ENCODE measurements around the gene KCNIP1. TPM values are rescaled to one million over a fixed set of nuclear protein-coding genes. Genes with fewer than 3 reads are reported as not detected.

Gene KCNIP1
- total RNA-seq, 1 donor from 2014 or later: 14.5 TPM

- no peak for DNase-seq
Measured at GRCh38 chr5:170644501-170644900, 140.7 kb downstream of the KCNIP1 start.

GRCh38 chr5:170648541-170648940, 144.7 kb downstream of the KCNIP1 start:
- DNase-seq: no peak

- no peak for DNase-seq
Measured at GRCh38 chr5:170650850-170651249, 147.0 kb downstream of the KCNIP1 start.

- no peak for DNase-seq
Measured at GRCh38 chr5:170651604-170652277, 147.9 kb downstream of the KCNIP1 start.

GRCh38 chr5:170655476-170655875, 151.7 kb downstream of the KCNIP1 start:
- DNase-seq: no peak

- DNase-seq: no peak
Measured at GRCh38 chr5:170655920-170656319, 152.1 kb downstream of the KCNIP1 start.

GRCh38 chr5:170656346-170656745, 152.5 kb downstream of the KCNIP1 start:
- DNase-seq: no peak

- no peak for DNase-seq
Measured at GRCh38 chr5:170660531-170660930, 156.7 kb downstream of the KCNIP1 start.

GRCh38 chr5:170662966-170663365, 159.1 kb downstream of the KCNIP1 start:
- no peak for DNase-seq

- no peak for DNase-seq
Measured at GRCh38 chr5:170678811-170679210, 175.0 kb downstream of the KCNIP1 start.

GRCh38 chr5:170681013-170681433, 177.2 kb downstream of the KCNIP1 start:
- DNase-seq: no peak

- no peak for DNase-seq
Measured at GRCh38 chr5:170691657-170692056, 187.8 kb downstream of the KCNIP1 start.

GRCh38 chr5:170693701-170694100, 189.9 kb downstream of the KCNIP1 start:
- no peak for DNase-seq

GRCh38 chr5:170694911-170695310, 191.1 kb downstream of the KCNIP1 start:
- DNase-seq: no peak

GRCh38 chr5:170697031-170697430, 193.2 kb downstream of the KCNIP1 start:
- DNase-seq: no peak

- no peak for DNase-seq
Measured at GRCh38 chr5:170700503-170700902, 196.7 kb downstream of the KCNIP1 start.

- no peak for DNase-seq
Measured at GRCh38 chr5:170701334-170701733, 197.5 kb downstream of the KCNIP1 start.

- DNase-seq: no peak
Measured at GRCh38 chr5:170704417-170705192, 200.8 kb downstream of the KCNIP1 start.

GRCh38 chr5:170709640-170710039, 205.8 kb downstream of the KCNIP1 start:
- DNase-seq: no peak

GRCh38 chr5:170711300-170711699, 207.5 kb downstream of the KCNIP1 start:
- no peak for DNase-seq

- no peak for DNase-seq
Measured at GRCh38 chr5:170715141-170715540, 211.3 kb downstream of the KCNIP1 start.

- no peak for DNase-seq
Measured at GRCh38 chr5:170716396-170716795, 212.6 kb downstream of the KCNIP1 start.

GRCh38 chr5:170719551-170719950, 215.7 kb downstream of the KCNIP1 start:
- DNase-seq: no peak

- no peak for DNase-seq
Measured at GRCh38 chr5:170720179-170720578, 216.4 kb downstream of the KCNIP1 start.

All from occipital lobe (tissue), 2 donors.